Measurements from ENCODE around the gene TACC2. TPM values are rescaled to one million over a fixed set of nuclear protein-coding genes. Genes with fewer than 3 reads are reported as not detected.

Gene TACC2
- total and polyA plus RNA-seq, 9 of the 15 experiments (the other 6 are each of a cell fraction or from before 2014, with no cell fraction given): under 0.01 to 0.35 (median 0.03) TPM; not detected in 6

DNA sequence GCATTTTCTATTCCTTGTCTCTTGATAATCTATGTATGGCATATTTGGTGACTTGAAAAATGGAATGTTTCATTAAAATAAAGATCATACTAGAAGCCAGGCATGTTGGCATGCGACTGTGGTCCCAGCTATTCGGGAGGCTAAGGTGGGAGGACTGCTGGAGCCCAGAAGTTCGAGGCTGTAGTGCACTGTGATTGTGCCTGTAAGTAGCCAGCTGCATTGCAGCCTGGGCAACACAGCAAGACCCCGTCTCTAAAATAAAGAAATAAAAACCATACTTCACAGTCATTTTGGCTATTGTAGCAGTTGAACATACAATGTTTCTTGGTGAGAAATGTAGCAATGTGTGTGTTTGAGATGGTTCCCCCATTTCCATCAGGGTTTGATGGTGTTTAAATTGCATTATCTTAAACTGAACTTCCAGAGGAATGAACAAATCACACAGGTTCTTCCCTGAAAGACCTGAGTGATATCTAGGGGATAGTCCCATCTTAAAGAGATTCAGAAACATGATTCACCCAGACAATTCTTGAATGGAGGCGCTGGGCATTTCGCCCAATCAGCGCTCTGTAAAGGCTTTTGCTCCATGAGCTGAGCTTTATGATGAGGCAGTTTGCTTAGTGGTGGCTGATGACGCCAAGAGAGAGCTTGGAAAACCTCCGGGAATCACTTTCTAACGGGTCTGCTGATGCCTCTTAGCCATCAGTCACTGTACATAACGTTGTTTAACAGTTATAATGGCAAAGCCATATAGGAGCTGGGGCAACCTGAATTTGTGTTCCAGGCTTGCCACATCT is 262.7 kb downstream of the TACC2 start (continued):
- no peak for TF ChIP-seq CEBPG (CRISPR knock-in tag; IDR thresholded peaks at IDR 0.05)
- TF ChIP-seq CEBPG (tag; conservative IDR thresholded peaks at IDR 0.05 in 1 of 2, IDR thresholded peaks at IDR 0.05 in 1 of 2): no peak

DNA sequence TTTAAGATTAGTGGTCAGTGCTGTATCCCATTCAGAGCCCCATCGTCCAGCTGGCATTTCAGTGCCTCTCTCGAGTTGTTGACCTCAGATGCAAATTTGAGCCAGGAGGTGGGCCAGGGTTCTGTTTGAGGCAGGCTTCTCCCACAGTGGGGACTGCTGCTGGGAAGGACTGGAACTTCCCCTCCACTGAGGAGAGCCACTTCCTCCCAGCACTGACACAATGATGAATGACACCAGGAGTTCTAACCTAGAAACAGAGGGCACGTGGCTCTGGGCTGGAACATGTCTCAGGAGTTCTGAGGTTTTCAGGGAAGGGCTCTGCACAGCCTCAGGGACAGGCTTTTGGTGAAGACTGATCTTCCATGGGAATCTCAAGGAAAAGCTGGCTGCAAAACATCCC is 263.8 kb downstream of the TACC2 start:
- Histone ChIP-seq H3K9ac (ENCODE audit: insufficient read depth in 1 of 2, low read depth in 2 of 2, low read length in 2 of 2) (no peak overlapping the region), H3K27me3 (ENCODE audit: control insufficient read depth in 2 of 2, insufficient read depth in 2 of 2, low read length in 2 of 2) (peaks cover 0 to 8% of the 10 kb centered on the region in 2 experiments; a peak in 2 of 5 replicates), H4K20me1 (replicated peaks; ENCODE audit: control insufficient read depth, insufficient read depth, low read length) (no peaks in the 10 kb centered on the region), H3K27ac (ENCODE audit: extremely low read depth, low read depth, low read length) (no peak overlapping the region), H2AFZ (ENCODE audit: low read depth, low read length) (no peak overlapping the region), H3K9me3 (replicated peaks; ENCODE audit: control insufficient read depth, insufficient read depth, low read depth, low read length) (no peaks in the 10 kb centered on the region), H3K4me1 (replicated peaks in 1 of 2; ENCODE audit: control insufficient read depth in 2 of 2, insufficient read depth in 2 of 2, low read length in 2 of 2) (no peaks in the 10 kb centered on the region), H3K9me1 (ENCODE audit: control insufficient read depth, insufficient read depth, low read length) (no peaks in the 10 kb centered on the region), H3K36me3 (ENCODE audit: control insufficient read depth, insufficient read depth, low read length) (no peaks in the 10 kb centered on the region), H3K79me2 (ENCODE audit: control insufficient read depth, insufficient read depth, low read length) (no peaks in the 10 kb centered on the region), H3K4me3 (no peak overlapping the region), H3K4me2 (ENCODE audit: insufficient read depth, low read length) (no peak overlapping the region)
- no TSS peak for BruUV-seq (replicated peaks)
- in situ Hi-C loops (cut with MboI) (no loop called here), intact Hi-C loops (cut with micrococcal nuclease) (no loop called here)
- CTCF ChIA-PET (ENCODE audit: low intra/inter-chr PET ratio): no interaction called here
- POLR2A ChIA-PET: no interaction called here
- no peak for DNase-seq (ENCODE audit: extremely low read depth in 1 of 4, low spot score in 3 of 4)
- WGBS (ENCODE audit: insufficient coverage, low coverage, missing lambda C conversion rate): 0% methylated on average over 3 of the region's 3 CpGs
- ATAC-seq: no peak
- TF ChIP-seq MEIS2 (IDR thresholded peaks at IDR 0.05; ENCODE audit: partially characterized antibody) (peak; percentile 83), ZNF143 (CRISPR knock-in tag; IDR thresholded peaks at IDR 0.05) (no peak), SPI1 (IDR thresholded peaks at IDR 0.05; ENCODE audit: borderline replicate concordance, low read depth, low read length) (peak; percentile 46; the same call in 1 of the 2 replicates), ZNF79 (CRISPR knock-in tag; IDR thresholded peaks at IDR 0.05; ENCODE audit: low read depth) (no peak), HDAC1 (IDR thresholded peaks at IDR 0.05) (no peak), ZNF445 (CRISPR knock-in tag; IDR thresholded peaks at IDR 0.05; ENCODE audit: low read depth) (no peak), FIP1L1 (IDR thresholded peaks at IDR 0.05; ENCODE audit: low read depth, low read length, poor library complexity, severe bottlenecking) (no peak), EHMT2 (IDR thresholded peaks at IDR 0.05) (no peak), ZNF707 (CRISPR knock-in tag; conservative IDR thresholded peaks at IDR 0.05) (no peak), SMARCC2 (IDR thresholded peaks at IDR 0.05; ENCODE audit: low read depth) (no peak), FUS (optimal IDR thresholded peaks at IDR 0.05; ENCODE audit: low read depth, low read length) (no peak)
- TF ChIP-seq, protein P1, sequence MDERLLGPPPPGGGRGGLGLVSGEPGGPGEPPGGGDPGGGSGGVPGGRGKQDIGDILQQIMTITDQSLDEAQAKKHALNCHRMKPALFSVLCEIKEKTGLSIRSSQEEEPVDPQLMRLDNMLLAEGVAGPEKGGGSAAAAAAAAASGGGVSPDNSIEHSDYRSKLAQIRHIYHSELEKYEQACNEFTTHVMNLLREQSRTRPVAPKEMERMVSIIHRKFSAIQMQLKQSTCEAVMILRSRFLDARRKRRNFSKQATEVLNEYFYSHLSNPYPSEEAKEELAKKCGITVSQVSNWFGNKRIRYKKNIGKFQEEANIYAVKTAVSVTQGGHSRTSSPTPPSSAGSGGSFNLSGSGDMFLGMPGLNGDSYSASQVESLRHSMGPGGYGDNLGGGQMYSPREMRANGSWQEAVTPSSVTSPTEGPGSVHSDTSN (CRISPR knock-in tag; IDR thresholded peaks at IDR 0.05; ENCODE audit: low read depth): peak; percentile 49; the same call in 1 of the 2 replicates
- TF ChIP-seq, protein P1 (tag; conservative IDR thresholded peaks at IDR 0.05; ENCODE audit: low read depth): peak; percentile 77
- TF ChIP-seq, protein P2, sequence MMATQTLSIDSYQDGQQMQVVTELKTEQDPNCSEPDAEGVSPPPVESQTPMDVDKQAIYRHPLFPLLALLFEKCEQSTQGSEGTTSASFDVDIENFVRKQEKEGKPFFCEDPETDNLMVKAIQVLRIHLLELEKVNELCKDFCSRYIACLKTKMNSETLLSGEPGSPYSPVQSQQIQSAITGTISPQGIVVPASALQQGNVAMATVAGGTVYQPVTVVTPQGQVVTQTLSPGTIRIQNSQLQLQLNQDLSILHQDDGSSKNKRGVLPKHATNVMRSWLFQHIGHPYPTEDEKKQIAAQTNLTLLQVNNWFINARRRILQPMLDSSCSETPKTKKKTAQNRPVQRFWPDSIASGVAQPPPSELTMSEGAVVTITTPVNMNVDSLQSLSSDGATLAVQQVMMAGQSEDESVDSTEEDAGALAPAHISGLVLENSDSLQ (IDR thresholded peaks at IDR 0.05): peak; percentile 75
- no peak for FAIRE-seq
